Urinary bladder (tissue), 4 donors: ENCODE data around the gene C1orf53. TPM values are rescaled to one million over a fixed set of nuclear protein-coding genes. Genes with fewer than 3 reads are reported as not detected.
A peak's percentile ranks its signal among the peaks of the same experiment; 100 is the strongest.

ENCODE experiments used
- DNase-seq: peaks from one replicate; pipeline ENCODE4 v3.0.0-alpha.2; 2015; ENCODE audit errors: extremely low spot score
- H3K27ac ChIP-seq: one replicate; pipeline ENCODE4 v1.5.1; 2013; ENCODE audit warnings: low read depth, mild to moderate bottlenecking, moderate library complexity
- H3K36me3 ChIP-seq: one replicate; pipeline ENCODE4 v1.6.1; 2013; ENCODE audit warnings: mild to moderate bottlenecking, moderate library complexity; ENCODE audit not compliant: insufficient read depth
- H3K4me1 ChIP-seq: one replicate; pipeline ENCODE4 v1.6.1; 2013; ENCODE audit warnings: mild to moderate bottlenecking, moderate library complexity; ENCODE audit not compliant: insufficient read depth
- H3K4me3 ChIP-seq: one replicate; pipeline ENCODE4 v1.5.1; 2013; ENCODE audit warnings: low read depth, low read length
- WGBS: extraction: QIAGEN DNeasy Blood & Tissue Kit; methylation state at CpG from one replicate; pipeline ENCODE4 v1.1.7; 2013; 5-methylcytosine and 5-hydroxymethylcytosine counted together
- polyA plus RNA-seq: library from polyadenylated mRNA; stranded (reverse); fragments of 200-250 nt; gene quantifications from one replicate; pipeline ENCODE4 v1.2.3, GENCODE V29; 2013
- total RNA-seq: library from RNA; depleted of rRNA; stranded (reverse); fragments of >200 nt; gene quantifications from one replicate; pipeline ENCODE4 v1.2.3, GENCODE V29; 2014
- donor health status: healthy with polysubstance abuse.
- donor health status: healthy.

The C1orf53 gene
- total and polyA plus RNA-seq, 2 donors = 1.4 to 2.2 TPM

- no peak overlapping the region for H3K4me3 ChIP-seq
- no peaks in the 10 kb centered on the region for H3K4me1 ChIP-seq
- no peaks in the 10 kb centered on the region for H3K36me3 ChIP-seq
- DNase-seq = no peak
- no peak overlapping the region for H3K27ac ChIP-seq
- 1% methylated on average over 46 of the region's 46 CpGs for WGBS
These were observed 9.6 kb downstream of the C1orf53 start for GRCh38 chr1:197911857-197912696.

- WGBS = 4% methylated on average over 32 of the region's 32 CpGs
- Histone ChIP-seq H3K4me1 (no peaks in the 10 kb centered on the region), H3K36me3 (no peaks in the 10 kb centered on the region), H3K4me3 (no peak overlapping the region), H3K27ac (no peak overlapping the region)
- no peak for DNase-seq
These were observed 10.5 kb downstream of the C1orf53 start for GRCh38 chr1:197912739-197913494.

GRCh38 chr1:197913495-197914276, 11.3 kb downstream of the C1orf53 start:
- Histone ChIP-seq H3K4me3 (no peak overlapping the region), H3K4me1 (no peaks in the 10 kb centered on the region), H3K36me3 (no peaks in the 10 kb centered on the region), H3K27ac (no peak overlapping the region)
- DNase-seq = no peak
- WGBS = 13% methylated on average over 26 of the region's 26 CpGs

GRCh38 chr1:197914510-197914909, 12.1 kb downstream of the C1orf53 start:
- no peaks in the 10 kb centered on the region for H3K4me1 ChIP-seq
- H3K36me3 ChIP-seq = no peaks in the 10 kb centered on the region
- WGBS = 8% methylated on average over 5 of the region's 5 CpGs
- DNase-seq = no peak
- no peak overlapping the region for H3K4me3 ChIP-seq
- H3K27ac ChIP-seq = no peak overlapping the region

GRCh38 chr1:197915260-197915861, 12.9 kb downstream of the C1orf53 start:
- H3K36me3 ChIP-seq = no peaks in the 10 kb centered on the region
- no peak overlapping the region for H3K27ac ChIP-seq
- WGBS = 5% methylated on average over 7 of the region's 7 CpGs
- no peak for DNase-seq
- H3K4me3 ChIP-seq = no peak overlapping the region
- no peaks in the 10 kb centered on the region for H3K4me1 ChIP-seq

- H3K4me1 ChIP-seq = no peaks in the 10 kb centered on the region
- DNase-seq = no peak
These were observed 13.6 kb downstream of the C1orf53 start for GRCh38 chr1:197915862-197916499.

GRCh38 chr1:197916500-197916983, 14.1 kb downstream of the C1orf53 start:
- H3K4me3 ChIP-seq = no peak overlapping the region
- no peaks in the 10 kb centered on the region for H3K4me1 ChIP-seq
- H3K36me3 ChIP-seq = no peaks in the 10 kb centered on the region
- no peak overlapping the region for H3K27ac ChIP-seq
- DNase-seq = no peak
- WGBS = 8% methylated on average over 11 of the region's 11 CpGs

More at GRCh38 chr1:197915862-197916499, 13.6 kb downstream of the C1orf53 start:
- Histone ChIP-seq H3K36me3 (no peaks in the 10 kb centered on the region), H3K4me3 (peak overlapping the region; percentile 2), H3K27ac (no peak overlapping the region)
- WGBS = 1% methylated on average over 42 of the region's 42 CpGs

- WGBS = 2% methylated on average over 64 of the region's 64 CpGs
- Histone ChIP-seq H3K36me3 (no peaks in the 10 kb centered on the region), H3K4me3 (peak overlapping the region; percentile 6), H3K27ac (no peak overlapping the region), H3K4me1 (no peaks in the 10 kb centered on the region)
- no peak for DNase-seq
These were observed 15.6 kb downstream of the C1orf53 start for GRCh38 chr1:197917805-197918651.

GRCh38 chr1:197918807-197919345, 16.4 kb downstream of the C1orf53 start:
- H3K27ac ChIP-seq = no peak overlapping the region
- no peak overlapping the region for H3K4me3 ChIP-seq
- no peaks in the 10 kb centered on the region for H3K36me3 ChIP-seq
- no peak for DNase-seq
- 7% methylated on average over 16 of the region's 16 CpGs for WGBS
- H3K4me1 ChIP-seq = no peaks in the 10 kb centered on the region

- no peak for DNase-seq
- 5% methylated on average over 35 of the region's 35 CpGs for whole genome bisulfite sequencing
- Histone ChIP-seq H3K4me1 (no peaks in the 10 kb centered on the region), H3K27ac (no peak overlapping the region), H3K4me3 (no peak overlapping the region), H3K36me3 (no peaks in the 10 kb centered on the region)
These were observed 17.1 kb downstream of the C1orf53 start for GRCh38 chr1:197919346-197920066.

GRCh38 chr1:197920067-197920396, 17.6 kb downstream of the C1orf53 start:
- DNase-seq = no peak
- Histone ChIP-seq H3K4me3 (no peak overlapping the region), H3K36me3 (no peaks in the 10 kb centered on the region), H3K4me1 (no peaks in the 10 kb centered on the region), H3K27ac (no peak overlapping the region)
- 4% methylated on average over 11 of the region's 11 CpGs for WGBS
